Stimulated activated naive CD4-positive, alpha-beta T cell treated with Interleukin-2 at 50 U/mL for 16 hours (primary cell): ENCODE data around the gene LRRC34.

Source experiments
- DNase-seq: peaks from one replicate; lab custom pipeline; 2025; lab: John Stamatoyannopoulos, UW

The LRRC34 gene

GRCh38 chr3:169812332-169813235 is at the start of gene LRRC34, which contains the start of gene LRRIQ4:
LRRC34 (minus strand) TSS chr3:169812904; CDS start chr3:169812548, 356 bp downstream.
LRRIQ4 (plus strand) TSS chr3:169812870; CDS start chr3:169821922, 9,052 bp downstream.
- peak; percentile 55 for DNase-seq

GRCh38 chr3:169861871-169862270 is 49.2 kb upstream of the LRRC34 start:
- DNase-seq: no peak

- DNase-seq: no peak
Observed at GRCh38 chr3:169857811-169858210, 45.1 kb upstream of the LRRC34 start.

- no peak for DNase-seq
Observed at GRCh38 chr3:169855514-169855913, 42.8 kb upstream of the LRRC34 start.

GRCh38 chr3:169850618-169851017 is 37.9 kb upstream of the LRRC34 start:
- no peak for DNase-seq

- DNase-seq: no peak
Observed at GRCh38 chr3:169848741-169849140, 36.0 kb upstream of the LRRC34 start.

GRCh38 chr3:169847896-169848295 is 35.2 kb upstream of the LRRC34 start:
- no peak for DNase-seq

- DNase-seq: no peak
Observed at GRCh38 chr3:169846458-169847193, 33.9 kb upstream of the LRRC34 start.

- DNase-seq: no peak
Observed at GRCh38 chr3:169842960-169843359, 30.3 kb upstream of the LRRC34 start.

GRCh38 chr3:169841171-169841570 is 28.5 kb upstream of the LRRC34 start:
- no peak for DNase-seq

GRCh38 chr3:169838511-169839030 is 25.9 kb upstream of the LRRC34 start:
- no peak for DNase-seq

GRCh38 chr3:169836942-169837275 is 24.2 kb upstream of the LRRC34 start:
- no peak for DNase-seq

- no peak for DNase-seq
Observed at GRCh38 chr3:169836078-169836941, 23.6 kb upstream of the LRRC34 start.

- DNase-seq: no peak
Observed at GRCh38 chr3:169835533-169835932, 22.8 kb upstream of the LRRC34 start.

GRCh38 chr3:169827712-169828111 is 15.0 kb upstream of the LRRC34 start:
- DNase-seq: no peak

- no peak for DNase-seq
Observed at GRCh38 chr3:169825316-169825715, 12.6 kb upstream of the LRRC34 start.

GRCh38 chr3:169822983-169823382 is 10.3 kb upstream of the LRRC34 start:
- no peak for DNase-seq

GRCh38 chr3:169822540-169822939 is 9.8 kb upstream of the LRRC34 start:
- DNase-seq: no peak

- no peak for DNase-seq
Observed at GRCh38 chr3:169822091-169822490, 9.4 kb upstream of the LRRC34 start.

GRCh38 chr3:169818316-169818715 is 5.6 kb upstream of the LRRC34 start:
- no peak for DNase-seq

GRCh38 chr3:169815590-169816150 is 3.0 kb upstream of the LRRC34 start:
- no peak for DNase-seq
